Mammary epithelial cell (primary cell): ENCODE measurements around the gene HNRNPA2B1.

Experiments used
- EZH2 ChIP-seq: IDR thresholded peaks from 2 replicates; pipeline ENCODE4 v1.6.1; 2012; ENCODE audit warnings: low read length, inconsistent platforms, borderline replicate concordance
- TF ChIP-seq, protein P1 (sequence below), 2 donors: IDR thresholded peaks in 1 of 2; conservative IDR thresholded peaks in 1 of 2; 2 replicates each; pipeline ENCODE4 v1.5.1; 2011 to 2012; ENCODE audit warnings: inconsistent platforms in 2 of 2, low read length in 2 of 2, mild to moderate bottlenecking in 2 of 2, control low read depth in 1 of 2, low read depth in 1 of 2; ENCODE audit not compliant: insufficient read depth in 1 of 2; ENCODE audit errors: extremely low read depth in 1 of 2

DNA sequence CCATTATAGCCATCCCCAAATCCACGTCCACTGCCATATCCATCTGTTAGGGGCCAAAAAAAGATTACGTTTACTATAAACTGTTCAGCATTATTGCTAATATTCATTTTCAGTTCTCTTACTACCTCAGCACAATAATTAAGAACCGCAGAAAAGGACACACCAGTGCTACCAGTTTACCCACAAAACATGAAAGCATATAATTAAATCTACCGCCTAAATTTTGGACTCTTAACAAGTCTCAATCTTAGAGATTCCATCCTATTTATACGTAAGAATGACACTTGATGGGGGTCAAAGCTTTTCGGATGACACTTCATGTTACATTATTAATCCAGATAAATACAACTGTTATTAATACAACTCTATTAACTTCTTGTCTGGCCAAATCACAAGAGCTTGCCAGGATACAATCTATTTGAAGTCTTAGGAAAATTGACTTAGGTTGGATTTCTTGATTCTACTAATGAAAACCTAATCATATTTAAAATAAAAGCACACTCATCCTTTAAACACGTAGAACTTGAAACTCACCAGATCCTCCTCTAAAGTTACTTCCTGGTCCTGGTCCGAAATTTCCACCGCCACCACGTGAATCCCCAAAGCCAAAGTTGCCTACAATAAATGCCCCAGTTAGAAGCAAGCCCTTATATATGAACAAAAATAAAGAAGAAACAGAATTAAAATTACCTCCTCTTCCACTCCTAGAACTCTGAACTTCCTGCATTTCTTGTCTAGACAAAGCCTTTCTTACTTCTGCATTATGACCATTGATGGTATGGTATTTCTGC, 4.5 kb downstream of the HNRNPA2B1 start:
- TF ChIP-seq, protein P1, sequence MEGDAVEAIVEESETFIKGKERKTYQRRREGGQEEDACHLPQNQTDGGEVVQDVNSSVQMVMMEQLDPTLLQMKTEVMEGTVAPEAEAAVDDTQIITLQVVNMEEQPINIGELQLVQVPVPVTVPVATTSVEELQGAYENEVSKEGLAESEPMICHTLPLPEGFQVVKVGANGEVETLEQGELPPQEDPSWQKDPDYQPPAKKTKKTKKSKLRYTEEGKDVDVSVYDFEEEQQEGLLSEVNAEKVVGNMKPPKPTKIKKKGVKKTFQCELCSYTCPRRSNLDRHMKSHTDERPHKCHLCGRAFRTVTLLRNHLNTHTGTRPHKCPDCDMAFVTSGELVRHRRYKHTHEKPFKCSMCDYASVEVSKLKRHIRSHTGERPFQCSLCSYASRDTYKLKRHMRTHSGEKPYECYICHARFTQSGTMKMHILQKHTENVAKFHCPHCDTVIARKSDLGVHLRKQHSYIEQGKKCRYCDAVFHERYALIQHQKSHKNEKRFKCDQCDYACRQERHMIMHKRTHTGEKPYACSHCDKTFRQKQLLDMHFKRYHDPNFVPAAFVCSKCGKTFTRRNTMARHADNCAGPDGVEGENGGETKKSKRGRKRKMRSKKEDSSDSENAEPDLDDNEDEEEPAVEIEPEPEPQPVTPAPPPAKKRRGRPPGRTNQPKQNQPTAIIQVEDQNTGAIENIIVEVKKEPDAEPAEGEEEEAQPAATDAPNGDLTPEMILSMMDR (conservative IDR thresholded peaks at IDR 0.05 in 1 of 2, IDR thresholded peaks at IDR 0.05 in 1 of 2; ENCODE audit: extremely low read depth in 1 of 2, insufficient read depth in 1 of 2, low read depth in 1 of 2, low read length in 2 of 2): no peak
- no peak for TF ChIP-seq EZH2
